Anterior cingulate cortex (tissue), 58 donors: ENCODE results near the gene CDH8.
A peak's percentile ranks its signal among the peaks of the same experiment; 100 is the strongest.

Experiments
- DNase-seq, 58 donors: peaks; one replicate each; lab custom pipeline; 2025; lab: John Stamatoyannopoulos, UW

The CDH8 gene

DNA sequence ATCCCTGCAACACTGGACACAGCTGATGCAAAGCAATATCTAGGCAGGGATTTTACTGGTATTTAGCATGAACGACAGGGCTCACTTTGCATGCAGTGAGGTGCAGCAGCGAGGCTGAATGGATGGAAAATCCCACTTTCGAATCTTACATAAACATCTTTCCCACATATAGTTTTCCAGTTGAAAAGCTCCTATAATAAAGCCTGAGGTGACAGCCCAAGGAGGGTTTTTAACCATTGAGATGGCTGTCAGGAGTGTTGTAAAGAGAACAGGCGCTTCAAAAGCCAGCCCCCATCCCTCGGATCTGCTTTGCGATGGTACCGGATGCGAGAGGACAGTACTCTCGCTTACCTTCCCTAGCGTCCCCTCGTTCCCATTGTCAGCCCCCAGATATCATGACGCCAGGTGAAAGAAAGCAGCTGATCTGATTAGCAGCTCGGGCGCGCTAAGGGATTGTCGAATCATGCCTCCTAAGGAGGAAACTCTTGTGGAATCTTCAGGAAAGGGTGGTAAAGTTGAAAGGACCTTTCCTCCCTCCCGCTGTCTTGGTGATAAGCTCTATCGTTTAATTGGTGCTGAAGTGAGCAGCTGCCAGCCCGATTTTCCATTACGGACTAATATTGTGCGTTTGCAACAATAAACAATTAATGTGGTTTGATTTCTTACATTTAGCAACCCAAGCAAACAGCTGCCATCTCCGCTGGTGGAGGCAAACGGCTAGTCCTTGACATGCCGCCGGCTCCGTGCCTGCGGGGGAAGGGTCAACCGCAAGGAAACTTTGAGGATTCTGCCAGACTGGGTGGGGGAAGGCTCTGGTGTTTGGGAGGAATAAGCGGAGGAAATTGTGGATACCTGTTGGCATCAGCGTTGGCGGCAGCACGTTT is 1.8 kb downstream of the CDH8 start:
- DNase-seq: peak in 17 of 58 donors; percentile 11 to 64 (median 37)

DNA sequence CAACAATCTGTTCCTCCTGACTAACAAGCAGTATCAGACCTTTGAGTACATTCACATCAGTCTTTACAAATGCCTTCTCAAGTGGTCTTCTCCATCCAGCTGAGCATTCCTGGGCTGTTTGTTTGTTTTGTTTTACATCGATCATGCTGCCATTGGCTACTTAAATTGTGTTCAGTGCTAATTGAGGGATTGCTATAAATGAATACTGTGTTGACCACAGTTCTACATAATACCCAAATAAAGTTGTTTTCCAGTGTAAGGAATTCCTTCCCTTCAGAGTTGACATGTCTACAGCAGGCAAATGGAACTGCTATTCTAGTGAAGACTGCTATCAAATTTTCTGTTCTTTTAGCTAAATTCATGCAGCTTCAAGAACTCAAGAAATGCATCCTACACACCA is 3.2 kb downstream of the CDH8 start:
- no peak for DNase-seq

DNA sequence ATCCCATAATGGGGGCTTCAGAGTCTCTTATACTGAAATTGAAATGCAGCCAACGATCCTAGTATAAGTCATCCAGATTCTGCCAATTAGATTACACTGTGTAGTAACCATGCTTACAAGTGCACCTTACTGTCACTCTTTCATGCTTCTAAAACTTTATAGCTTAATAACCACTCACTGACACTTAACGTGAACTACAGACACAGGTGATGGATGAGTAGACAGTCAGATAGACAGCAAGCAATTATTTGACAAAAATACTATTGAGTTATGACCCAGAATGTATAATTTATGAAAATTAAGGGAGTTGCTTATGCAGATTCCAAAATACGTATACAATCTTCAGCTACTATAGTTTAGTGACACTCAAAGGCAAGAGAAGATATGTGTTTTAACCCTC is 6.3 kb downstream of the CDH8 start:
- no peak for DNase-seq

DNA sequence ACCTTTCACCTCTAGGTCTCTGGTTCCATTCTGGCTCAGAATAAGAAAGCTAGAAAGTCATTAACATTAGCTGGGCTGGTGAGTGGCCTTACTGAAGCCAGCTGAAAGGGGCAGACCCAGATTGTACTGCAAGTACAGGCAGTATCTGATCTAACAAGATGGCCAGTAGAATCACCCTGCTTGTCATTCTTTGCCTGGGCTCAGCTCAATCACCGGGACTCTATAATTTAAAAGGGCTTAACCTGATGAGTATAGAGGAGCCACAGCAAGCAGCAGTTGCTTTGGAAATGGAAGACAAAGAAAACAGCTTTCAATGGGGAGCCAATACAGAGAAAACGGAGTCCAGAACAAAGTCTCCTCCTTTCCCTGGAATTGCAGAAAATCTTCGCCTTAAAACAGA is 13.6 kb downstream of the CDH8 start:
- DNase-seq: no peak

DNA sequence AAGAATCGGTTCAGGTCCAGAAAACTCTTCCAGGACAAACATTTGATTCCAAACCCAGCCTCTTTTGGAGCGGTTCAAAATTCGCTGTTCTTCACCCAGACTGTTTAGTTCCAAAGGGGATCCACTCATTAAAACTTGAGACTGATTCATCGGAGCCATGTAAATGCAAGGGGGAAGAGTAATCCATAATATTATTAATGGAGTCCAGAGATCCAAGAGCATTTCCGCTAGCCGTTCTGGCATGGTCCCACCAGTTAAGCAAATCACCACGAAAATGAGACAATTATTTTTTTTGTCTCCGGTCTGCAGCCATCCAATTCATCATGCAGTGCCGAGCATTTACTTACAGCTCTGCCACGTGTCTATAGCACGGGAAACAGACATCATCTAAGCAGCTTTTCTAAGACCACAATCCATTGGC is 15.1 kb downstream of the CDH8 start:
- DNase-seq: peak in 2 of 58 donors; percentile 8 to 11

DNA sequence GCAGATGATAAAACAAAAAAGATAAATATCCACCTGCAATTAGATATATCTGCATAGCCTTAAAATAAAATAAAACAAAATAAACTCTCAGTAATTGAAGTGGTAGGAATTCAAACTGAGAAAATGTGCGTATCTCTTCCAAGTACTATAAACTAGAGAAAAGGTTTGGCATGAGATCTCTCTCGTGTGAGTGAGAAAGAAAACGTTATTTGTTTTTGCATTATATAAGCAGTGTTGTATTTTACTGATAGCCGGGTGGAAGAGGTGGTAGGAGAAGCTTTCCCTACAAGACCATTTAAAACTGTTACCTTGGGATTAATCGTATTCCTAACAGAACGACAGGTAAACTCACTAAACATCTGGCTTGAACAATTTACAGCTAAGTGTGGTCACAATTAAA is 15.6 kb downstream of the CDH8 start:
- DNase-seq: no peak

DNA sequence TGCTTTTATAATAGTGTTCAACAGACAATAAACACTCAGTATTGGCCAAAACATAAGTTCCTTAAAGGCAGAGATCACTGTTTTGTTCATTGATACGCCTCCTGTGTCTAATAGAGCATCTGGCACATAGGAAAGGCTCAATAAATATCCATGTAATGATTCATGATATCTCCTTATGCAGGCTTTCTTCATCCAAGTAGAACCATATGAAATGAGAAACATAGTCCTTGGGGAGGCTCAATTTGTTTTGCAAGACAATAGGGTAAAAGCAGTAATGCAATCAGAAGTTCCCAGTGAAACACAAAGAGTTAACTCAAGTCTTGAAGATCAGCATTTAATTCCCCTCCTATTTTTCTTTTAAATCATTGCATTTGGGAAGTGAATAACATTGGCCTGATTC is 16.4 kb downstream of the CDH8 start:
- DNase-seq: no peak

DNA sequence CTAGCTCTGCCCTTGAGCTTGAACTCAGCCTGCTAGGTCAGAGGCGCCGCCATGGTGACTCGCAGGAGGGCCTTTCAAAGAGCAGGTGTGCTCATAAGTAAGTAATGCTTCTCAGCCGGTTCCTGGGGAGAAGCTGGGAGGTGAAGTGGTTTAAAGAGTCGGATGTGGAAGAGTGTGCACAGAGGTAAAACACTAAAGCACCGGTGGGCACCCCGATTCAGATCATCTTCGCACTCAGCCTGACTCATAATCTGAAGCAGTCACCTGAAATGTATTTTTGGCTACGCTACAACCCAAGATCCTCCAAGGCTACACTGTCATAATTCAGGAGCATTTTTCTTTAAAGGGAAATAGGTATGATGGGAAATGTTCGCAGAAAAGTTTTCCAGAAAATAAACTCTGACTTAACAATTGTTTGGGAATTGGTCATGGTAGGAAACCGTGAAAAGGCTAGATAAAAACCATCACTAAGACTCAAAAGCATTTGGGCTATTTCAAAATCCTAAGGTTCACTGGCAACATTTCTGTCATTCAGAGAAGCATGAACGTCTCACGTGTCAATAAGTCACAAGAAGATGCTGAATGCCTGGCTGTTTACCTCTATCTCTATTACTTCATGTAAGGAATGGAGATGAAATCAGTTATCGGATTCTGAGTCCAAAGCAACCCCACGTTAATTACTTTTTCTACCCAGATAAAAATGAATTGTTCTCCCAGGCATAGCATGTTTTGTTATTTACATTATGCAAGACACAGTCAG is 17.8 kb downstream of the CDH8 start:
- DNase-seq: no peak

DNA sequence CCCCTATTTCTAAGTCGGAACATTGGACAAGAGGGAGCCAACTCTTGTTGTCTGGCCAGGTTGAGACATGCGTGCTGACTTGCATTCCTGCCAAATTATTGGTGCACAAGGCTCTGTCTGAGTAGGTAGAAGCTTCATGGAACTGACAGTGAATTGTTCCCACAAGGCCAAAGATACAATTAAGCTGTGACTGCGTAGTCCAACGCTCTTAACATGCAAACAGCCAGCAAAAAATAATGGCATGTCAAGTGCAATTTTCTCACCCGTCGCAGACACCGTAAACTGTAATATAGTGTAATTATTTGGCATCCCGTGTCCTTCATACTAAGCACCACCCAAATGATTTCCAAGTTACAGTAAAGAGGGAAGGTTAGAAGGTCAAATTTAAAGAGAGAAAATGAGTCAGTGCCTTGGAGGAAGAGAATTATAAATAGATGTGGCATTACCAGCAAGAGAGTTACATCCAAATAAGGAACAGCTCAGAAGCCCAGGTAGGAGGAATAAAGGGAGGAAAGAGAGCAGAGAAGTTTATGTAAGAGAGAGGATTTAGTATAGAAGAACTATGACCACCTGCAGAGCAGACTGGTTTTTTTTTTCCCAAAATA is 21.8 kb downstream of the CDH8 start:
- no peak for DNase-seq

DNA sequence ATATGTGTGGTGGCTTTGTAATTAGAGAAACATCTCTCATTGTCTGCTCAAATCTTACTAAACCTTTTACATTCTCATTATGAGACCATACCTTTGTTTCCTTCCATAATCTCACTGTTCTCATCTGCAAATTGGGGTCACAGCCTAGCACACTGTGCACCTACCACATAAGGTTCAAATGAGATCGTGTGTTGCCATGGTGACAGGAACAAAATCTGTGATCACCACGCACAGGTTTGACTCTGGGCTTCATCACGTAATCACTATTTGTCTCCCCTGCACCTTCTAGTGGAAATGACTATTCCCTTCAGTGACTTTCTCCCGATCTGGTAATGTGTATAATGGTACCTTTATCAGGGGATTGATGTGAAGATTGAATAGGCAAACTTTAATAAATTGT is 26.1 kb downstream of the CDH8 start:
- DNase-seq: no peak

DNA sequence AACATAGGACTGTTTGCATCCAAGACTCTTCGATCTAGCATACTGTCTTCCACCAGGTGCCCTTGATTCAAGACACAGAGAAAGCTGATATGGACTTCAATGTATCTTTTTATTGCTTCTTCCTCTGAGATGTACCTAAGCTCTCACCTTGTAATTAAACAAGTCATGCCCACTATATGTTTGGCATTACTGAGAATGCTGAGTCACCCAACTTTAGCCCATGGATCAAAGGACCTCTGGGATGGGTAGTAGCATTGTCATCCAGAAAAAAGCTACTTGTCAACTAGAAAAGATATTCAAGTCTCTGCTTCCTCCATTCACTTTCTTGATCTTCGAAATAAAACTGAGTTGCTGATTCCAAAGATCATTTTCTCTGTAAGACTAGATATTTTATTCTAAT is 37.8 kb downstream of the CDH8 start:
- no peak for DNase-seq

DNA sequence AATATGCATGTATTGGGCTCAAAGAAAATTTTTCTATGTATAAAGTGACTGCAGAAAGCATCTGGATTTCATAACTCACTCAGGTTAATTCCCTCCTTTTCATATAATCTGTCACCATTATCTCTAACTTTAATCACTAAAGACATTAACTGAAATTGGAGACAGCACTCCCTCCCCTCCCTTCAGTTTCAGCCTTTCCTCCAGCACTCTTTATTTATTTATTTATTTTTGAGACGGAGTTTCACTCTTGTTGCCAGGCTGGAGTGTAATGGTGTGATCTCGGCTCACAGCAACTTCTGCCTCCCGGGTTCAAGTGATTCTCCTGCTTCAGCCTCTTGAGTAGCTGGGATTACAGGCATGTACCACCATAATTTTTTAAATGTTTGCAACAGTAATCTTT is 43.1 kb downstream of the CDH8 start:
- no peak for DNase-seq

DNA sequence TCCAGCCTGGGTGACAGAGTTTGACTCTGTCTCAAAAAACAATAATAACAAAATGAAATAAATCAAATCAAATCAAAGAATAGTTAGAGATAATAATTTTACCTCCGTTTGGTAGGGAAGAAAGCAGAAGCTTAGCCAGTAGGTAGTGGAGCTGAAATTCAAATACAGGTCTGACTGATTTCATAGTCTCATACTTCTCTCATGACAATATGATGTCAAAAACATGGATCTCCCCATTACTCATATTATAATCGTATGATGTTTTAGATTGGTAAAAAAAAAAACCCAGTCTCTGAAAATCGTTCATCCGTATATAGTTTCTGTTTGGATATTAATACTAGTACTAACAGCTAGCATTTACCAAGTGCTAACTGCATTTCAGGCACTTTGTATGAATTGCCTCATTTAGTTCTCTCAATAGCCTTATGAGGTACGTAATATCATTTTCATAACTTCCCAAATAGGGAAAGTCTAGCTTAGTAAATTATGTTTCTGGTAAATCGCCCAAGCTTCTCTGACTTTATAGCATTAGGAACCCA is 48.7 kb downstream of the CDH8 start:
- DNase-seq: no peak

DNA sequence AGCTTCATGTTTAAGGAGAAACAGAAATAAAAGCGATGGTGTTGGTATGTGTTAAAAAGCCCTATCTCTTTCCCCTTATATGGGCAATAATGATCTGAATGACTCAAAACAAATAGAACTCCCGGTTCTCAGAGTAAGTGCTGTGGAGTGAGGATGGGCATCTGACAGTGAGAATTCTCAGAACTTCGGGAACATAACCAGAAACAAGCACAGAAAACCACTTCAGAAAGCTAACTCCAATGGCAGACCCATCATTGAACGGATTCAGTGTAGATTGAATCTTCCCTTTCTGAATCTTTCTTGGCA is 67.2 kb downstream of the CDH8 start:
- peak in 1 of 58 donors; percentile 49 for DNase-seq

DNA sequence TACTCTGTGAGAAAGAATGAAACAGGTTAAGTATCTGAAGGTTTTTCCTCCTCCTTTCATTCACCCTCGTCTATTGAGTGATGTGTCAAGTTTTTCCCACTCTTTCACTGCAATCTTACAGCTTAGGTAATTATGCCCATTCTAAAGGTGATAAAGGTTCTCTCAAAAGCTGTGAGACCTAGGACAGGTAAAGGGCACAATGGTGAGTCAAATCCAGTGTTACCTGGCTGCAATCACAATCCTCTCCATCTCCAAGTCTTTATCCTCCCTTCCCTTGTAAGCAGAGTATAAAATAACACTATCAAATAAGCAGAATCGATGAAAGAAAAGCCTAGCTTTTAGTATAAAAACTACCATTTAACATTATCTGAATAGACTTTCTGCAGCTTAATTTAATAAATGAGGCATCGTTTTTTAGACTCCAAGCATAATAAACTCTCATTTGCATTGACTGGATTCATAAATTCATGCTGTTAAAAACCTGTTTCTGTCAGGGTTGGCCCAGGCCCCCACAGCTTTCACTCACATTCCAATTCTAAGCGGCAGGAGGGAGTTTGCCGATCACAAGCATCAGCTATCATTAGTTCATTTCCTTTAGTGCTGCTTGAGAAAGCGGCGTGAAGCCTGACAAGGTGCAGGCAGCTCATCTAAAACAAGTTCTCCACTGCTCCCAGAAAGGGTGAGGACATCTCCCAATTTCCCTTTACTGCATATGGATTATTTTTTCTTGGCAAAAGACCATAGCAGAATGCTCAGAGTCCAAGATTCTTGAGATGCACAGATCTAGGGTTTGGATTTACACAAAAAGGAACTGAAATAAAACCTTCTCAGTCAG is 67.8 kb downstream of the CDH8 start:
- DNase-seq: peak in 2 of 58 donors; percentile 2 to 49

DNA sequence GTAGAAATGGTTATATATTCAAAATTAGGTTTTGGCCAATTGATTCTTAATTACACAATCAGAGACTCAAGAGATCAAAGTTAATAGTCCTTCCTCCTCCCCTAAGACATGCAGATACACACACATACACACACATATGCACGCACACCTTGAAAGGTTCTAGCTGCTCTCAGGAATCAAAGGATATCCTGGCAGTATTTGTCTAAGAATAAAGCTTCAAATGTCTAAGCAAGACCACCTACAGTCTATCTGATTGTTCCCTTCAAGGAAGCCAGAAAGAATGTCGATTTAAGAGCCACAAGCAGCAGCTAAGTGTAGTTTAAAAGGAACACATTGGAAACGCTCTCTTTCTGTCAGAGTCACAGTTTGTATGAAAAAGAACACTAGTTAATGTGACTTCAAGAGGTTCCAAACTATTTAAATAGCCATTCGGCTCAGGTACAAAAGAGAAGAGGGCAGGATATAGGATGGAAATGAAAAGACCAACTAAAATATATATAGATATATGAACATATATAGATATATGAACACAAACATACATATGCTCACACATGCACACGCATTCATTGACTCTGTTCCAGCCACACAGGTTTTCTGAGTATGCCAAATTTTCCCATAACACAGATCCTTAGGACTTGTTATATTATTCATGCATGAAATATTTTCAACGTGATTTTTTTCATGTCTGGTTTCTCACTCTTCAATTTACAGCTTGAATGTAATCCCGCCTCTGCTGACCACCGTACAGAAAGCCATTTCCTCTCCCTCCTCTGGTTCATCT is 79.0 kb downstream of the CDH8 start:
- DNase-seq: no peak

DNA sequence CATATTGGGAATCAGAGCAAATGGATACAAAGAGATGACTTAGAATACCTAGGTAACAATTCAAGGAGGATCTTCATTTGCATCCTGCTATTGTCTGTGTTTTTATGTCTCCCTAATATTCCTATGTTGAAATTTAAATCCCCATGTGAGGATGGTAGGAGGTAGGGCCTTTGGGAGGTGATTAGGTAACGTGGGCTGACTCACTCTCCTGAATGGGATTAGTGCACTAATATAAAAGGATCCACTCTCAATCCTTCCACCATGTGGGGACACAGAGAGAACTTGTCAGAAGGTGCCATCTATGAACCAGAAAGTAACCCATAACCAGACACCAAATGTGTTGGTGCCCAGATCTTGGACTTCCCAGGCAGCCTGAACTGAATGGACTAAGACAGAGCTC is 83.4 kb downstream of the CDH8 start:
- DNase-seq: no peak

DNA sequence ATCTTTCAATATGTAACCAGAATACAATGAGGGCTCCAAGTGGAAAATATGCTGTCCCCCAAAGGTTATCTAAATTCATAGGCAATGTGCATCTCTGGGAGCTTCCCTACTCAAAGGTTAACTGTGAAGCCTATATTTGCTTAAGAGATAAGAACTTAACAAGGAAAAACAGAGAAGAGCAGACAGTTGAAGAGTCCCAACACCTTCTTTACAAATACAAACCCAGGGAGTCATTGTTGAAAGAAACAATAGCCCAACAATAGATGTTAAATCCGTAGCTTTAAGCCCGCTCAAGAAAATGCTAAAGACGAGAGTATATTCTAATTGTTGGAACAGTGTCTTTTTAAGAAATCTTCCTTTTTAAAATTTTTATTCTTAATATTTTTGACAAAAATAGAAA is 87.8 kb downstream of the CDH8 start:
- no peak for DNase-seq

DNA sequence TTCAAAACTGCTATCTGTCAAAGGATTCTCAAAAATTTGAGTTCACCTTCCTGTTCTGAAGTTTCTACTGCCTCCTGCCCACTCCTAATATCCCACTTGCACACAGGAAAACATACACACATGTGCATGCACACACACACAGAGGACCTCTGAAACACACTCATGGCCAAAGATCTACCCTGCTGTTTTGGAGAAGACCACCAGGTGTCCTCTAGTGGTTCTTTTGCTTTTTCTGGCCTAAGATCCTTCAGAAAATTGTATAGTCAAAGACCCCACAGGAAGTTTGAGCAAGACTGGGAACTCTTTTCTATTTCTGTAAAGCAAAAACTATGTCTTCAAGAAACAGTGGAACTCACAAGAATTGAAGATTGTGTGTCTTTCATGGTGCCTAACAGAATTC is 90.2 kb downstream of the CDH8 start:
- DNase-seq: no peak

DNA sequence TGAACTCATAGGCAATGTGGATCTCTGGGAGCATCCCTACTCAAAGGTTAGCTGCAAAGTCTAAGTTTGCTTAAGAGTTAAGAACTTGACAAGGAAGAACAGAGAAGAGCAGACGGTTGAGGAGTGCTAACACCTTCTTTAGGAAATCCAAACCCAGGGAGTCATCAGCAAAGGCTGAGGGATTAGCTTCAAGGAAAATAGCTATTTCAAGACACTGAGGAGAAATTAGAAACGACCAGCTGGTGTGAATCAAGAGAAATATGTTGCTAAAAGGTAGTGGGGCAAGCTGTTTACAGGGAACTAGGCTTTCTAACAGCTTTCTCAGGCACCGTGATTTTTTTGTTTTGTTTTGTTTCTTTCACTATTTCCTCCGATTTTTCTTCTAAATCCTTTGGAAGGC is 90.7 kb downstream of the CDH8 start:
- DNase-seq: no peak
